Measurements from ENCODE around the gene ERICH4.

The ERICH4 gene

DNA sequence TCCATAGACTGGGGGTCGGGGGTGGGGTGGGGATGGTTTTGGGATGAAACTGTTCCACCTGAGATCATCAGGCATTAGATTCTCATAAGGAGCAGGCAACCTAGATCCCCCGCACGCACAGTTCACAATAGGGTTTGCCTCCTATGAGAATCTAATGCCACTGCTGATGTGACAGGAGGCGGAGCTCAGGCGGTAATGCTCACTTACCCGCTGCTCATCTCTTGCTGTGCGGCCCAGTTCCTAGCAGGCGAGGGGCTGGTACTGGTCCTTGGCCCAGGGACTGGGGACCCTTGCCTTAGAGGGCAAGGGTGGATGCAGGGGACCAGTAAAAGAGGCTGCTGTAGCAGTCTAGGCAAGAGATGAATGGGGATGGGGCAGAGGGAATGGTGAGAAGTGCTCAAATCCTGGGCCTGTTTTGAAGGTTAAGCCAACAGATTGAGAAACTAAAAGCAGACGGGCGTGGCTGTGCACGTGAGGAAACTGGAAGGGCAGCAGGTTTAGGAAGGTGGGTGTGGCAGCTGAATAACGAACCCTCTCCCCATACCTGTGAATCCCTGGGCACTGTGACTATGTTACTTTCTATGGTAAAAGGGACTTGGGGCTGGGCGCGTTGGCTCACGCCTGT, 1.5 kb upstream of the ERICH4 start:
- no peak overlapping the region for H3K4me3 ChIP-seq (ENCODE audit: control insufficient read depth, low read depth, low read length)
- TF ChIP-seq CTCF (conservative IDR thresholded peaks at IDR 0.05; ENCODE audit: control insufficient read depth, insufficient read depth, low read depth, low read length), result no peak
- no peak for DNase-seq (ENCODE audit: low read depth)

DNA sequence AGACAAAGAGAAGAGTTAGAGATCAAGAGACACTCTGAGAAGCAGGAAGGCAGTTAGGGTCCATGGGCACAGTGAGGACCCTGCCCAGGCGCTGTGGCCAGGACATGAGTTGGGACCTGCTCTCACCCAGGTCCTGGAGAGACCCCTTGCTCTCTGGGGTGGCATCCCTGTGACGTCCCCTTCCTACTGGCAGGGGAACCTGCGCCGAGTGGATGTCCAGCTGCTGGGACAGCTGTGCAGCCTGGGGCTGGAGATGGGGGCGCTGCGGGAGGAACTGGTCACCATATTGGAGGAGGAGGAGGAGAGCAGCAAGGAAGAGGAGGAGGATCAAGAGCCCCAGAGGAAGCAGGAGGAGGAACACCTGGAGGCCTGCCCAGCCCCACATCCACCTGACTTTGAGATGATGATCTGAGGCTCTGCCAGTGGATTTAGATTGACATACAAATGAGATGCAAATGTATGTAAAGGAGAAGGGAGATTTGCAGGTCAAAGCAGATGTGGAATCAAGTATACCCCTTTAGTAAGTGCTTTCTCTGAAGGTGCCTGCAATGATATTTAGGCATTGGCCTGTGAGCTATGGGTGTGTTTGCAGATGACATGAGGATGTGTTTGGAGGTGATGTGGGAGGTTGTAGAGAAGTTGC, 978 bp downstream of the ERICH4 start:
- DNase-seq (ENCODE audit: low read depth), result no peak
- H3K4me3 ChIP-seq (ENCODE audit: control insufficient read depth, low read depth, low read length), result no peak overlapping the region
- TF ChIP-seq CTCF (conservative IDR thresholded peaks at IDR 0.05; ENCODE audit: control insufficient read depth, insufficient read depth, low read depth, low read length), result no peak

GRCh38 chr19:41445575-41445974, 2.6 kb downstream of the ERICH4 start:
- no peak overlapping the region for H3K4me3 ChIP-seq (ENCODE audit: control insufficient read depth, low read depth, low read length)
- no peak for TF ChIP-seq CTCF (conservative IDR thresholded peaks at IDR 0.05; ENCODE audit: control insufficient read depth, insufficient read depth, low read depth, low read length)
- DNase-seq (ENCODE audit: low read depth), result no peak

DNA sequence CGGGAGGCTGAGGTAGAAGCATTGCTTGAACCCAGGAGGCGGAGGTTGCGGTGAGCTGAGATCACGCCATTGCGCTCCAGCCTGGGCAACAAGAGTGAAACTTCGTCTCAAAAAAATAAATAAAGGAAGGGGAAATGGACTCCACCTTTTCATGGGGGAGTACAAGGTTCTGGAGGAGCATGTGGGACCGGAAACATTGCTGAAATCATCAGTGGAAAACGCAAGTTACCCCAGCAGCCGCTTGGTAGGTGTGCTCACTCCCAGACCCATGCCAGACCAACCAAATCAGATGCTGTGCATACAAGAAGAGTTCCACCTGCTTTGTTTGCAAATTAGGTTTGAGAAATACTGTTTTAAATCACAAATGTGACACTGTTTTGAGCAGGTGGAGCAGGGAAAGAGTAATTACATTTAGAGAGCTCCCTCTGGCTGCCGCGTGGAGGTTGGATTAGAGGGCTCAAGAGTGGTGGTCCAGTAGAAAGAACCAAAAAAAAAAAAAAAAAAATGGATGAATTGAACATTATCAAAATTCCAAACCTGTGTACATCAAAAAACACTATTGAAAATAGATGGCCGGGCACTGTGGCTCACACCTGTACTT, 4.9 kb downstream of the ERICH4 start:
- no peak for DNase-seq (ENCODE audit: low read depth)
- TF ChIP-seq CTCF (conservative IDR thresholded peaks at IDR 0.05; ENCODE audit: control insufficient read depth, insufficient read depth, low read depth, low read length), result no peak
- H3K4me3 ChIP-seq (ENCODE audit: control insufficient read depth, low read depth, low read length), result no peak overlapping the region

DNA sequence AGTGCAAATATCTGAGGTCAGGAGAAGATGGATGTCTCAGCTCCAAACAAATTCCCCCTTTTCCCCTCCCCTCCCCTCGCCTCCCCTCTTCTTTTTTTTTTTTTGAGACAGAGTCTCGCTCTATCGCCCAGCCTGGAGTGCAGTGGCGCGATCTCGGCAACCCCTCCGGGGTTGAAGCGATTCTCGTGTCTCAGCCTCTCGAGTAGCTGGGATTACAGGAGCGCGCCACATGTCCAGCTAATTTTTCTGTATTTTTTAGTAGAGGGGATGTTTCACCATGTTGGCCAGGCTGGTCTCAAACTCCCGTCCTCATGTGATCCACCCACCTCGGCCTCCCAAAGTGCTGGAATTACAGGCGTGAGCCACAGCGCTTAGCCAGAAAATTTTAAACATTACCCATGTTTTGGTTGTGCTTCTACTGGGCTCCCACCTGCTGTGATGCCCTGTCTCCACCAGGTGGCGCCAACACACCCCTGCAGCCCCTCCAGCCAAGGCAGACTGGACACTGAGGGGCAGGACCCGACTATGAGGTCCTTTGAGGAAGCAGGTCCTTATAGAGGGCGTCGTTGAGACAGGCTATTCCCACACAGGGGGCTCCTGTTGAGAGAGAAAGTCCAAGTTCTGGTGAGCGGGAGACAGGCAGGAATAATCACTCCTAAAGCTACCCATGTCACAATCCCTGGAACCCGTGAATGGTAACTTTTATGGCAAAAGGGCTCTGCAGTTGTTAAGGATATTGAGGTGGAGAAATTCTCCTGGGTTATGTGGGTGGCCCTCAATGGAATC, 6.3 kb downstream of the ERICH4 start:
- TF ChIP-seq CTCF (conservative IDR thresholded peaks at IDR 0.05; ENCODE audit: control insufficient read depth, insufficient read depth, low read depth, low read length), result peak; percentile 97
- peak; percentile 64 for DNase-seq (ENCODE audit: low read depth)
- peak overlapping the region; percentile 23 for H3K4me3 ChIP-seq (ENCODE audit: control insufficient read depth, low read depth, low read length)

DNA sequence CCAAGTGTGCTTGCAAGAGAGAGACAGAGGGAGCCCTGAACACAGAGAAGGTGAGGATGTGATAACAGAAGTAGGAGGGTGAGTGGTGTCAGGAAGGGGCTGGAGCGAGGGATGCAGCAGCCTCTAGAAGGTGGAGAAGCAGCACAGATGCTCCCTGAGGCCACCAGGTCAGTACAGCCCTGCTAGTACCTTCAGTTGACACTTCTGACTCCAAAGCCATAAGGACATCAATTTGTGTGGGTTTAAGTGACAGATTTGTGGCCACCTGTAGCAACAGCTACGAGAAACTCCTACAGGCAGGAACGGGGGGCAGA, 6.9 kb downstream of the ERICH4 start:
- TF ChIP-seq CTCF (conservative IDR thresholded peaks at IDR 0.05; ENCODE audit: control insufficient read depth, insufficient read depth, low read depth, low read length), result no peak
- no peak overlapping the region for H3K4me3 ChIP-seq (ENCODE audit: control insufficient read depth, low read depth, low read length)
- DNase-seq (ENCODE audit: low read depth), result no peak
